Right lobe of liver (tissue), 4 donors: ENCODE measurements around the gene FAM110A.

Experiments
- CTCF ChIP-seq, 4 donors: fragments of 200-600 bp in 3 of 4; fragments of 450-650 bp in 1 of 4; IDR thresholded peaks; one replicate each; pipeline versions ENCODE4 v1.5.1 to v1.8.0; 2016 to 2022; ENCODE audit warnings: antibody characterized with exemption in 4 of 4, mild to moderate bottlenecking in 2 of 4
- POLR2A ChIP-seq: fragments of 450-650 bp; IDR thresholded peaks from one replicate; pipeline ENCODE4 v1.6.1; 2017; ENCODE audit warnings: antibody characterized with exemption, mild to moderate bottlenecking
- donor health status: DM: no; HTN: no; CAD: no.
- donor health status: DM: no; HTN: no; CAD: no.
- donor health status: DM: no; HTN: yes; CAD: no.

GRCh38 chr20:829551-829950, 4.0 kb upstream of the FAM110A start:
- TF ChIP-seq CTCF (IDR thresholded peaks at IDR 0.05) (no peak), POLR2A (no peak)
